Measurements from ENCODE around the gene MPP1. TPM values are rescaled to one million over a fixed set of nuclear protein-coding genes. Genes with fewer than 3 reads are reported as not detected.

MPP1 gene
- total RNA-seq, 1 experiment from 2014 or later = 27.0 TPM

DNA sequence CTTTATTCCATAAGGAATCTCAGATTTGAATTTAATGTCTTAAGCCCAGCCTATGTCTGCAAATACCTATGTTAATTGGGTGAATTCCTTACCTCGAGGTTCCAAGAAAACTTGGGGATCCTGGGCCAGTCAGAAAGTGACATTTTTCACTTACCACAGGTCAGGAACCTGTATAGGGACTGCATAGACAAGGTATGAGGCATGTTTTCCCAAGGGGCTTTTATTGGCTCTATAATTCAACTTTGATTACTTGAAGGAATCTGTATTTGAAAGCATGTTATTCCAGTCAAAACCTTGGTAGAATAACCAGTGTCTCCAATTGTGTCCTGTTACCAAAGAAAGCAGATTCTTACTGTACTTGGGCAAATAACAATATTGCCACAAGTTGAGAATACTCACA, 8.5 kb upstream of the MPP1 start:
- H3K4me3 Mint-ChIP-seq (ENCODE audit: unreplicated experiment) = no peak overlapping the region
- H3K27ac Mint-ChIP-seq (ENCODE audit: unreplicated experiment) = no peak overlapping the region
- no peak overlapping the region for H3K4me3 ChIP-seq (ENCODE audit: low read depth, low read length)
- H3K36me3 Mint-ChIP-seq (ENCODE audit: insufficient read depth, unreplicated experiment) = no peaks in the 10 kb centered on the region
- H3K9me3 ChIP-seq = no peaks in the 10 kb centered on the region
- no peak for DNase-seq
- no TSS peak for BruUV-seq (replicated peaks)
- no peak for TF ChIP-seq CTCF (IDR thresholded peaks at IDR 0.05; ENCODE audit: insufficient read depth in 1 of 2, low read depth in 1 of 2, low read length in 1 of 2, severe bottlenecking in 1 of 2, unreplicated experiment in 1 of 2)
- H3K4me1 ChIP-seq = no peaks in the 10 kb centered on the region
- H3K36me3 ChIP-seq (ENCODE audit: control insufficient read depth, insufficient read depth, low read length) = no peaks in the 10 kb centered on the region
- intact Hi-C loops (cut with micrococcal nuclease; ENCODE audit: unreplicated experiment) = no loop called here
- peaks cover 7% of the 10 kb centered on the region for H3K9me3 Mint-ChIP-seq (ENCODE audit: unreplicated experiment)
- no peaks in the 10 kb centered on the region for H3K27me3 Mint-ChIP-seq (ENCODE audit: insufficient read depth, unreplicated experiment)
- POLR2A ChIA-PET = no interaction called here
- H3K27me3 ChIP-seq (replicated peaks; ENCODE audit: control insufficient read depth, insufficient read depth, low read length) = no peaks in the 10 kb centered on the region
- no peaks in the 10 kb centered on the region for H3K4me1 Mint-ChIP-seq (ENCODE audit: low read depth, unreplicated experiment)
- CTCF ChIA-PET = no interaction called here

DNA sequence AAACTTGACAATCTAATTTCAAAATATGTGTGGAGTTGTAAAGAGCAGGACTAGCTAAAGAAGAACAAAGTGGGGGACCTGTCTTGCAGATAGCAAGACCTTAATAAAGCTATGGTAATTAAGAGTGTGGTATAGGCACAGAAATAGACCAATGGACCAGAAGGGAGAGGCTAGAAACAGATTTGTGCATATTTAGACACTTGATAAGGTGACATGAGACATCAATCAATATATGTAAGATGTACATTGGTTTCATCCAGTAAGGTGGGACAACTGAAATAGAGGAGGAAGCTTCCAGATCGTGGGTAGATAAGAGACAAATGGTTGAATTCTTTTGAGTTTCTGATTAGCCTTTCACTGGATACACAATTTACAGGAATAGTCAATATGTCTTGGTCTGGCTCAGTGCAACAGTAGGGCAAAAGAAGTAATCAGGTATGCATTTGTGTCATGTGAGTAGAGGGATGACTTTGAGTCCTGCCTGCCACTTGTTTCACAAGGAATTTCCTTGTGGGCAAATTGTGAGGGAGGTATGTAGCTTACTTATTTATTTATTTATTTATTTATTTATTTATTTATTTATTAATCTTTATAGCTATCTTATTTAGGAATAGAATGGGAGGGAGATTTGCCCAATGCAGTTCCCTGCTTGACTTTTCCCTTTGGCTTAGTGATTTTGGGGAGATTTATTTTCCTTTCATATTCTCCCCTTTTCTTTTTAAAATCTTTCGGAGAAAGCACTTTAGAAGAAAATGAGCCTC, 7.2 kb upstream of the MPP1 start:
- POLR2A ChIA-PET = no interaction called here
- H3K4me3 Mint-ChIP-seq (ENCODE audit: unreplicated experiment) = no peak overlapping the region
- CTCF ChIA-PET = no interaction called here

GRCh38 chrX:154809939-154810665, 4.8 kb upstream of the MPP1 start:
- intact Hi-C loops (cut with micrococcal nuclease; ENCODE audit: unreplicated experiment) = no loop called here
- POLR2A ChIA-PET = no interaction called here
- Histone ChIP-seq H3K36me3 (ENCODE audit: control insufficient read depth, insufficient read depth, low read length) (no peaks in the 10 kb centered on the region), H3K4me3 (ENCODE audit: low read depth, low read length) (no peak overlapping the region), H3K9me3 (no peaks in the 10 kb centered on the region), H3K4me1 (no peaks in the 10 kb centered on the region), H3K27me3 (replicated peaks; ENCODE audit: control insufficient read depth, insufficient read depth, low read length) (no peaks in the 10 kb centered on the region)
- CTCF ChIA-PET = no interaction called here
- no peak overlapping the region for H3K4me3 Mint-ChIP-seq (ENCODE audit: unreplicated experiment)
- no peaks in the 10 kb centered on the region for H3K36me3 Mint-ChIP-seq (ENCODE audit: insufficient read depth, unreplicated experiment)
- no peaks in the 10 kb centered on the region for H3K27me3 Mint-ChIP-seq (ENCODE audit: insufficient read depth, unreplicated experiment)
- no peaks in the 10 kb centered on the region for H3K4me1 Mint-ChIP-seq (ENCODE audit: low read depth, unreplicated experiment)
- no peak for TF ChIP-seq CTCF (IDR thresholded peaks at IDR 0.05; ENCODE audit: insufficient read depth in 1 of 2, low read depth in 1 of 2, low read length in 1 of 2, severe bottlenecking in 1 of 2, unreplicated experiment in 1 of 2)
- H3K27ac Mint-ChIP-seq (ENCODE audit: unreplicated experiment) = no peak overlapping the region
- DNase-seq = no peak
- no peaks in the 10 kb centered on the region for H3K9me3 Mint-ChIP-seq (ENCODE audit: unreplicated experiment)
- BruUV-seq (replicated peaks) = no TSS peak

More for the DNA sequence above, 7.2 kb upstream of the MPP1 start:
- Mint-ChIP-seq H3K4me1 (ENCODE audit: low read depth, unreplicated experiment) (no peaks in the 10 kb centered on the region), H3K9me3 (ENCODE audit: unreplicated experiment) (peaks cover 7% of the 10 kb centered on the region), H3K27me3 (ENCODE audit: insufficient read depth, unreplicated experiment) (no peaks in the 10 kb centered on the region), H3K36me3 (ENCODE audit: insufficient read depth, unreplicated experiment) (no peaks in the 10 kb centered on the region), H3K27ac (ENCODE audit: unreplicated experiment) (no peak overlapping the region)
- no peak for DNase-seq
- no peaks in the 10 kb centered on the region for H3K27me3 ChIP-seq (replicated peaks; ENCODE audit: control insufficient read depth, insufficient read depth, low read length)
- H3K4me1 ChIP-seq = no peaks in the 10 kb centered on the region
- intact Hi-C loops (cut with micrococcal nuclease; ENCODE audit: unreplicated experiment) = no loop called here
- BruUV-seq (replicated peaks) = no TSS peak
- TF ChIP-seq CTCF (IDR thresholded peaks at IDR 0.05; ENCODE audit: insufficient read depth in 1 of 2, low read depth in 1 of 2, low read length in 1 of 2, severe bottlenecking in 1 of 2, unreplicated experiment in 1 of 2) = no peak
- no peaks in the 10 kb centered on the region for H3K36me3 ChIP-seq (ENCODE audit: control insufficient read depth, insufficient read depth, low read length)
- H3K4me3 ChIP-seq (ENCODE audit: low read depth, low read length) = no peak overlapping the region
- H3K9me3 ChIP-seq = no peaks in the 10 kb centered on the region
